Measurements from ENCODE around the gene COL13A1. TPM values are rescaled to one million over a fixed set of nuclear protein-coding genes. Genes with fewer than 3 reads are reported as not detected.

The COL13A1 gene
- total and polyA plus RNA-seq, 2 of the 8 experiments (the other 6 are each of a cell fraction or from before 2014, with no cell fraction given) = 2.6 to 5.2 TPM

- no peak for TF ChIP-seq SP4 (IDR thresholded peaks at IDR 0.05; ENCODE audit: low read length)
- Histone ChIP-seq H3K14ac (ENCODE audit: insufficient read length) (no peak overlapping the region), H2BK15ac (ENCODE audit: low read length) (no peak overlapping the region), H3K23me2 (ENCODE audit: low read depth, low read length) (no peaks in the 10 kb centered on the region), H3K9me3 (ENCODE audit: insufficient read depth in 2 of 2, low read depth in 1 of 2, low read length in 1 of 2) (no peaks in the 10 kb centered on the region), H3K4ac (replicated peaks; ENCODE audit: insufficient read length, low read depth, low read length) (no peak overlapping the region), H2BK5ac (ENCODE audit: low read depth, low read length) (no peak overlapping the region), H3K79me1 (ENCODE audit: low read depth, low read length) (no peaks in the 10 kb centered on the region), H3K4me2 (ENCODE audit: insufficient read depth in 1 of 2, low read depth in 2 of 2, low read length in 2 of 2) (no peak overlapping the region), H3K56ac (replicated peaks; ENCODE audit: insufficient read length, low read depth, low read length) (no peak overlapping the region), H3K4me1 (replicated peaks in 1 of 4; ENCODE audit: control insufficient read depth in 3 of 4, insufficient read depth in 4 of 4, low read length in 3 of 4) (peaks cover 0 to 13% (median 4%) of the 10 kb centered on the region in 4 experiments; a peak in 4 of 7 replicates), H3K18ac (ENCODE audit: extremely low read depth, low read length) (no peak overlapping the region), H3K4me3 (ENCODE audit: extremely low read depth in 1 of 4, insufficient read depth in 2 of 4, low read depth in 3 of 4, low read length in 4 of 4) (no peak overlapping the region), H3K27me3 (replicated peaks in 1 of 4; ENCODE audit: control insufficient read depth in 3 of 4, extremely low read depth in 1 of 4, insufficient read depth in 3 of 4, low read length in 3 of 4) (no peaks in the 10 kb centered on the region), H3K9ac (replicated peaks in 1 of 4; ENCODE audit: extremely low read depth in 1 of 4, low read depth in 3 of 4, low read length in 3 of 4) (no peak overlapping the region), H2BK12ac (ENCODE audit: low read depth, low read length) (no peak overlapping the region), H3K27ac (ENCODE audit: low read depth, low read length) (no peak overlapping the region), H2BK120ac (replicated peaks; ENCODE audit: low read depth, low read length) (no peak overlapping the region), H4K91ac (replicated peaks; ENCODE audit: insufficient read length, low read length) (no peak overlapping the region), H4K8ac (ENCODE audit: extremely low read depth, insufficient read depth, low read length) (no peak overlapping the region), H3K23ac (ENCODE audit: insufficient read length) (no peak overlapping the region), H4K5ac (ENCODE audit: insufficient read length, low read depth, low read length) (no peak overlapping the region), H2BK20ac (ENCODE audit: low read length) (no peak overlapping the region), H2AFZ (ENCODE audit: low read length) (no peak overlapping the region), H3K79me2 (ENCODE audit: control insufficient read depth in 1 of 2, insufficient read depth in 2 of 2, low read length in 2 of 2) (no peaks in the 10 kb centered on the region), H4K20me1 (replicated peaks in 1 of 2; ENCODE audit: control insufficient read depth in 1 of 2, insufficient read depth in 2 of 2, low read length in 2 of 2) (no peaks in the 10 kb centered on the region), H3K36me3 (ENCODE audit: control insufficient read depth in 2 of 4, insufficient read depth in 4 of 4, low read length in 3 of 4) (no peaks in the 10 kb centered on the region), H2AK5ac (ENCODE audit: low read depth, low read length) (no peak overlapping the region)
- POLR2A ChIA-PET (ENCODE audit: partially characterized antibody) = interaction anchor here (0.7 kb wide), 1 partner anchor 24 kb away, joined by 3 read pairs; no protein-coding TSS in a partner anchor
- CTCF ChIA-PET (ENCODE audit: partially characterized antibody) = interaction anchor here (0.7 to 7.5 kb wide), 14 partner anchors 9 to 260 kb away, joined by 3 to 65 read pairs (median 5); no protein-coding TSS in a partner anchor
- DNase-seq (ENCODE audit: low read depth in 1 of 2, low spot score in 2 of 2) (no peak), FAIRE-seq (no peak)
- WGBS, 2 experiments (ENCODE audit: extremely low coverage in 1 of 2, insufficient coverage in 1 of 2, insufficient read length in 1 of 2, insufficient replicate concordance in 2 of 2, low coverage in 1 of 2, low lambda C conversion rate in 2 of 2, missing lambda C conversion rate in 1 of 2) = 95% methylated on average over 5 of the region's 5 CpGs; no CpG with 5 or more reads in 1 of the 2 experiments
Observed at GRCh38 chr10:69925111-69925510, 123.4 kb downstream of the COL13A1 start.

Data from H1 (cell line).